Spleen (tissue), 11 donors: ENCODE data around the gene MAN1C1. TPM values are rescaled to one million over a fixed set of nuclear protein-coding genes. Genes with fewer than 3 reads are reported as not detected.

ENCODE experiments used
- DNase-seq: peaks from one replicate; pipeline ENCODE4 v3.0.0-alpha.2; 2020
- H3K27ac ChIP-seq, 8 donors: fragments of 200-600 bp; sonication (generic) in 7 of 8; 1 replicate in 4 of 8; 2 replicates in 4 of 8; pipeline versions ENCODE4 v1.5.0 to v1.8.0; 2016 to 2021; ENCODE audit warnings: inconsistent platforms in 4 of 8, mild to moderate bottlenecking in 4 of 8, moderate library complexity in 1 of 8
- H3K27me3 ChIP-seq, 7 donors: fragments of 200-600 bp; sonication (generic) in 6 of 7; replicated peaks in 1 of 7; 1 replicate in 4 of 7; 2 replicates in 3 of 7; pipeline versions ENCODE4 v1.5.0 to v1.8.0; 2016 to 2021; ENCODE audit warnings: inconsistent platforms in 3 of 7, mild to moderate bottlenecking in 1 of 7
- H3K36me3 ChIP-seq, 6 donors: fragments of 200-600 bp; sonication (generic) in 5 of 6; 1 replicate in 4 of 6; 2 replicates in 2 of 6; pipeline versions ENCODE4 v1.5.0 to v1.8.0; 2016 to 2021; ENCODE audit warnings: inconsistent platforms in 2 of 6
- H3K4me1 ChIP-seq, 6 donors: fragments of 200-600 bp; sonication (generic) in 5 of 6; 1 replicate in 3 of 6; 2 replicates in 3 of 6; pipeline versions ENCODE4 v1.5.0 to v1.8.0; 2016 to 2021; ENCODE audit warnings: inconsistent platforms in 3 of 6
- H3K4me3 ChIP-seq, 8 donors: fragments of 200-600 bp; sonication (generic) in 7 of 8; 1 replicate in 4 of 8; 2 replicates in 4 of 8; pipeline versions ENCODE4 v1.5.0 to v1.8.0; 2016 to 2021; ENCODE audit warnings: inconsistent platforms in 4 of 8, mild to moderate bottlenecking in 4 of 8, moderate library complexity in 2 of 8
- H3K9me3 ChIP-seq, 8 donors: fragments of 200-600 bp; sonication (generic) in 7 of 8; 1 replicate in 4 of 8; 2 replicates in 4 of 8; pipeline versions ENCODE4 v1.5.0 to v1.8.0; 2016 to 2021; ENCODE audit warnings: inconsistent platforms in 4 of 8
- POLR2A ChIP-seq, 3 donors: fragments of 450-650 bp; IDR thresholded peaks; one replicate each; pipeline ENCODE4 v1.5.1; 2017; ENCODE audit warnings: antibody characterized with exemption in 3 of 3, mild to moderate bottlenecking in 1 of 3
- POLR2AphosphoS5 ChIP-seq, 3 donors: sonication (generic); formaldehyde crosslinking; IDR thresholded peaks; one replicate each; pipeline ENCODE4 v1.5.1; 2017; ENCODE audit warnings: antibody characterized with exemption in 3 of 3
- WGBS, 5 donors: extraction: QIAGEN DNeasy Blood & Tissue Kit in 3 of 5; methylation state at CpG; one replicate each; pipeline versions ENCODE4 v1.1.5 to v1.1.7; 2013 to 2018; 5-methylcytosine and 5-hydroxymethylcytosine counted together
- intact Hi-C: fragments of 100-400 bp; cut with DNase I; formaldehyde crosslinking; loops from one replicate; pipeline ENCODE4 v1.15.0; 2023; ENCODE audit warnings: low total_unique reads
- polyA plus RNA-seq, 3 donors: library from polyadenylated mRNA; stranded (reverse); fragments of 200-250 nt; gene quantifications; one replicate each; pipeline ENCODE4 v1.2.1, GENCODE V29; 2013
- total RNA-seq, 7 donors: library from RNA; depleted of rRNA in 3 of 7; stranded (reverse); fragments of >200 nt in 3 of 7; fragmentation: NEBNext Ultra II Directional in 4 of 7; extraction: Animal tissue kit (Norgen Biotek cat#: 25700) in 4 of 7; gene quantifications; one replicate each; pipeline versions ENCODE4 v1.1.0 to v1.2.1, GENCODE V29; 2016 to 2021
- TF ChIP-seq, protein P1 (sequence below), 11 experiments: fragments of 200-600 bp in 7 of 11; fragments of 450-650 bp in 4 of 11; sonication (generic) in 4 of 11; IDR thresholded peaks in 8 of 11; conservative IDR thresholded peaks in 3 of 11; 1 replicate in 7 of 11; 2 replicates in 4 of 11; pipeline versions ENCODE4 v1.4.0 to v1.8.0; 2016 to 2021; ENCODE audit warnings: antibody characterized with exemption in 11 of 11, inconsistent platforms in 4 of 11, mild to moderate bottlenecking in 1 of 11
- donor health status: healthy with polysubstance abuse.
- donor health status: DM: no; HTN: no; CAD: no; lungs with moderate emphysema.
- donor health status: DM: no; HTN: no; CAD: no.
- donor health status: Bipolar disorder and iron deficiency.
- donor health status: healthy.
- donor health status: DM: no; HTN: no; CAD: no.
- donor health status: DM: yes; HTN: yes; CAD: no.

MAN1C1 gene
- total and polyA plus RNA-seq, 10 donors: 4.6 to 54.3 (median 41.1) TPM

DNA sequence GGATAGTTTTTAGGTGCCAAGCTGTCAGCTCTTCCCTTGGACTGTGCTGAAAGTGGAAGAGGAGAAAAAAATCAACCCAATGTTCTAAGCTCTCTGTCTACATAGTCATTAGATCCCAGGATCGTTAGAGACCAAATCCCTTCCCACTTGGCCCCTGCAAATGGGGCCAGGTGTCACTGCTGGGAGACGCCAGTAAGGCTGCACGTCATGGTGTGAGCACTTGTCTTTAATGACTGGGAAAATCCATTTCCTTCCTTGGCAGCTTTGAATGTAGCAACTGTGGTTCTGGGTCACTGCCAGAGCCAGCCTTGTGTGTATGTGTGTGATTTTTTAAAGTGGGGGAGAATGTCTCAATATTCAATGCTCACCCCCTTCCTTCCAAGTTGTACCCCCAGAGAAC lies 59.9 kb downstream of the MAN1C1 start:
- 5 to 35% (median 12%) methylated on average over 3 of the region's 3 CpGs for WGBS, 5 donors
- Histone ChIP-seq H3K4me3 (peak overlapping the region in 1 of 8 donors; percentile 17), H3K27me3 (no peaks in the 10 kb centered on the region), H3K9me3 (no peaks in the 10 kb centered on the region), H3K4me1 (peaks cover 15 to 59% (median 27%) of the 10 kb centered on the region in 6 donors), H3K36me3 (no peaks in the 10 kb centered on the region), H3K27ac (peak overlapping the region in 4 of 8 donors; percentile 7 to 55 (median 32))
- intact Hi-C loops: no loop called here
- DNase-seq: peak; percentile 58
- TF ChIP-seq, protein P1, sequence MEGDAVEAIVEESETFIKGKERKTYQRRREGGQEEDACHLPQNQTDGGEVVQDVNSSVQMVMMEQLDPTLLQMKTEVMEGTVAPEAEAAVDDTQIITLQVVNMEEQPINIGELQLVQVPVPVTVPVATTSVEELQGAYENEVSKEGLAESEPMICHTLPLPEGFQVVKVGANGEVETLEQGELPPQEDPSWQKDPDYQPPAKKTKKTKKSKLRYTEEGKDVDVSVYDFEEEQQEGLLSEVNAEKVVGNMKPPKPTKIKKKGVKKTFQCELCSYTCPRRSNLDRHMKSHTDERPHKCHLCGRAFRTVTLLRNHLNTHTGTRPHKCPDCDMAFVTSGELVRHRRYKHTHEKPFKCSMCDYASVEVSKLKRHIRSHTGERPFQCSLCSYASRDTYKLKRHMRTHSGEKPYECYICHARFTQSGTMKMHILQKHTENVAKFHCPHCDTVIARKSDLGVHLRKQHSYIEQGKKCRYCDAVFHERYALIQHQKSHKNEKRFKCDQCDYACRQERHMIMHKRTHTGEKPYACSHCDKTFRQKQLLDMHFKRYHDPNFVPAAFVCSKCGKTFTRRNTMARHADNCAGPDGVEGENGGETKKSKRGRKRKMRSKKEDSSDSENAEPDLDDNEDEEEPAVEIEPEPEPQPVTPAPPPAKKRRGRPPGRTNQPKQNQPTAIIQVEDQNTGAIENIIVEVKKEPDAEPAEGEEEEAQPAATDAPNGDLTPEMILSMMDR (IDR thresholded peaks at IDR 0.05 in 8 of 11, conservative IDR thresholded peaks at IDR 0.05 in 3 of 11): no peak
- TF ChIP-seq POLR2A (IDR thresholded peaks at IDR 0.05): no peak
- TF ChIP-seq POLR2AphosphoS5 (IDR thresholded peaks at IDR 0.05): no peak

DNA sequence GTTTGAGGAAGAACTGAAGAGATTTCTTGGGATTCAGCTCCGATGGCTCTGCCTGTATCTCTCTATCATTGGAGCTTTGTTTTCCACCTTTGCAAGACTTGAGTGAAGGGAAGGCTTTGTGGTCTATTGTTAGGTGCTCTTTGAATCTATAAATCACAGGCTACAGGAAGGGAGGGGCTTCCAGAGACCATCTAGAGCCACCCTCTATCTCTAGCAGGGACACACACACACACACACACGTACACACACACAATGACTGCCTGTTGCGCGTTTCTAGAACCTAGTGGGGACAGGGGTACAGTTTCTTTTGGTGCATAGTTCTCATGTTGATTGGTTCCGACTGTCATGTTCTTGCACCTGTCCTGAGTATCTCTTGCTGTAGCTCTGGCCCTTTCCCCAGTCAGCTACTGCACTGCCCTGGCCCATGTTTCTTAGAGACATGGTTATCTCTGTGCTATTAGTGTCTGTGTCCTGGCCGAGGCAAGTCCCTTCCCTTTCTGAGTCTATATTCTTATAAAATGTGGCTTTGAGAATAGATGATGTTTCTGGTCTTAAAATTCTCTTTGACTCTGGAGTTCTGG lies 60.7 kb downstream of the MAN1C1 start:
- H3K9me3 ChIP-seq: no peaks in the 10 kb centered on the region
- H3K4me1 ChIP-seq: peaks cover 15 to 63% (median 27%) of the 10 kb centered on the region in 6 donors
- no peaks in the 10 kb centered on the region for H3K36me3 ChIP-seq
- no peak for TF ChIP-seq POLR2A (IDR thresholded peaks at IDR 0.05)
- TF ChIP-seq POLR2AphosphoS5 (IDR thresholded peaks at IDR 0.05): no peak
- TF ChIP-seq, protein P1 (IDR thresholded peaks at IDR 0.05 in 8 of 11, conservative IDR thresholded peaks at IDR 0.05 in 3 of 11): no peak
- no peak overlapping the region for H3K4me3 ChIP-seq
- WGBS, 5 donors: 75 to 90% (median 76%) methylated on average over 6 of the region's 6 CpGs
- peak; percentile 21 for DNase-seq
- no peak overlapping the region for H3K27ac ChIP-seq
- H3K27me3 ChIP-seq: no peaks in the 10 kb centered on the region
- intact Hi-C loops: no loop called here

DNA sequence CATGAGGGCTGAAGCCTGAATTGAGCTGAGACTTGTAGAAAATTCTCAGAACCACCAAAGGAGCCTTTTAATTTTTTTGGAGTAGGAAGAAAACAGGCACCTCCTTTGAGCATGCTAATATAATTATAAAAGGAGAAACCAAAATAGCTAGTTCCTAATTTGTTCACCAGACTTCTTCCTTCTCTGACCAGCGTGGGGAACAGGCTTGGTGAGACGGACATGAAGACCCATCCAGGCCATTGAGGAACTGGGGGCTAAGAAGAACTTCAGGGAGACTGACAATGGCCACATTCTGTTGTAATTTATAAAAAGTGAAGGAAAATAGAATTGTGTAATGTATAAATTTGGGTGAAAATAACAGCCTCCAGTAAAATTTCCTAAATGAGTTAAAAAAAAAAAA lies 62.6 kb downstream of the MAN1C1 start:
- DNase-seq: peak; percentile 9
- intact Hi-C loops: no loop called here
- Histone ChIP-seq H3K36me3 (no peaks in the 10 kb centered on the region), H3K9me3 (no peaks in the 10 kb centered on the region), H3K4me3 (no peak overlapping the region), H3K27me3 (no peaks in the 10 kb centered on the region), H3K27ac (no peak overlapping the region), H3K4me1 (peaks cover 15 to 66% (median 25%) of the 10 kb centered on the region in 6 donors)
- WGBS, 5 donors: 32 to 74% (median 63%) methylated on average over 2 of the region's 2 CpGs
- TF ChIP-seq, protein P1 (IDR thresholded peaks at IDR 0.05 in 8 of 11, conservative IDR thresholded peaks at IDR 0.05 in 3 of 11): no peak
- TF ChIP-seq POLR2A (IDR thresholded peaks at IDR 0.05): no peak
- TF ChIP-seq POLR2AphosphoS5 (IDR thresholded peaks at IDR 0.05): no peak

GRCh38 chr1:25680701-25681100 lies 64.1 kb downstream of the MAN1C1 start:
- H3K27me3 ChIP-seq: no peaks in the 10 kb centered on the region
- TF ChIP-seq POLR2A (IDR thresholded peaks at IDR 0.05) (no peak), POLR2AphosphoS5 (IDR thresholded peaks at IDR 0.05) (no peak)
- TF ChIP-seq, protein P1 (IDR thresholded peaks at IDR 0.05 in 8 of 11, conservative IDR thresholded peaks at IDR 0.05 in 3 of 11): no peak
- WGBS, 5 donors: 91 to 97% (median 94%) methylated on average over 4 of the region's 4 CpGs
- no peak overlapping the region for H3K4me3 ChIP-seq
- H3K27ac ChIP-seq: no peak overlapping the region
- DNase-seq: no peak
- intact Hi-C loops: no loop called here
- no peaks in the 10 kb centered on the region for H3K9me3 ChIP-seq
- H3K4me1 ChIP-seq: peaks cover 14 to 59% (median 26%) of the 10 kb centered on the region in 6 donors
- H3K36me3 ChIP-seq: no peaks in the 10 kb centered on the region
